Ecto neural progenitor cell (in vitro differentiated cells): Measurements from ENCODE around the gene ZNF385A.
"Not testable (repeated sequence)": the region's sequence is repeated elsewhere in the genome, so short reads cannot be mapped to it uniquely, and the experiment has no call there.

Experiments
- DNase-seq: peaks from one replicate; pipeline ENCODE4 v3.0.0-alpha.2; 2018; ENCODE audit warnings: low spot score

Gene ZNF385A

GRCh38 chr12:54325442-54326109 lies 59.0 kb downstream of the ZNF385A start:
- not testable (repeated sequence) for DNase-seq

GRCh38 chr12:54324617-54325441 lies 59.7 kb downstream of the ZNF385A start, which contains the start of gene COPZ1:
Gene COPZ1, plus strand, starts transcription at chr12:54325131. Its CDS starts 33 bp downstream, at chr12:54325164.
- peak; percentile 98 for DNase-seq

- no peak for DNase-seq
These were observed 63.2 kb downstream of the ZNF385A start for GRCh38 chr12:54321363-54321762.
